ENCODE measurements around the gene SEC31B. TPM values are rescaled to one million over a fixed set of nuclear protein-coding genes. Genes with fewer than 3 reads are reported as not detected.

The SEC31B gene
- total and polyA plus RNA-seq, 12 donors, result 2.8 to 85.1 (median 8.3) TPM

GRCh38 chr10:100551738-100552137 is 32.1 kb upstream of the SEC31B start:
- DNase-seq, result no peak
- TF ChIP-seq POLR2A (IDR thresholded peaks at IDR 0.05), result no peak
- TF ChIP-seq CTCF (IDR thresholded peaks at IDR 0.05), result no peak
- intact Hi-C loops (cut with DNase I), result no loop called here
- H3K36me3 ChIP-seq (replicated peaks in 1 of 2), result peaks cover 0 to 38% of the 10 kb centered on the region in 2 donors
- no peak overlapping the region for H3K4me3 ChIP-seq
- WGBS, 4 donors, result 76 to 87% (median 81%) methylated on average over 5 of the region's 5 CpGs
- no peak overlapping the region for H3K27ac ChIP-seq
- H3K9me3 ChIP-seq (replicated peaks in 1 of 3), result no peaks in the 10 kb centered on the region
- H3K4me1 ChIP-seq (replicated peaks in 1 of 2), result no peaks in the 10 kb centered on the region
- no peaks in the 10 kb centered on the region for H3K27me3 ChIP-seq

- Histone ChIP-seq H3K4me3 (no peak overlapping the region), H3K27ac (no peak overlapping the region), H3K9me3 (replicated peaks in 1 of 3) (no peaks in the 10 kb centered on the region), H3K36me3 (replicated peaks in 1 of 2) (peaks cover 0 to 44% of the 10 kb centered on the region in 2 donors), H3K27me3 (no peaks in the 10 kb centered on the region), H3K4me1 (replicated peaks in 1 of 2) (no peaks in the 10 kb centered on the region)
- intact Hi-C loops (cut with DNase I), result no loop called here
- WGBS, 4 donors, result 68 to 73% (median 71%) methylated on average over 4 of the region's 4 CpGs
- TF ChIP-seq POLR2A (IDR thresholded peaks at IDR 0.05), result no peak
- TF ChIP-seq CTCF (IDR thresholded peaks at IDR 0.05), result no peak
- no peak for DNase-seq
These were observed 31.5 kb upstream of the SEC31B start for GRCh38 chr10:100551196-100551595.

- Histone ChIP-seq H3K27me3 (no peaks in the 10 kb centered on the region), H3K9me3 (replicated peaks in 1 of 3) (no peaks in the 10 kb centered on the region), H3K27ac (no peak overlapping the region), H3K4me1 (replicated peaks in 1 of 2) (no peaks in the 10 kb centered on the region), H3K36me3 (replicated peaks in 1 of 2) (peaks cover 0 to 96% of the 10 kb centered on the region in 2 donors), H3K4me3 (no peak overlapping the region)
- DNase-seq, result no peak
- 90 to 97% (median 92%) methylated on average over 5 of the region's 5 CpGs for WGBS, 4 donors
- TF ChIP-seq POLR2A (IDR thresholded peaks at IDR 0.05), result no peak
- no peak for TF ChIP-seq CTCF (IDR thresholded peaks at IDR 0.05)
- intact Hi-C loops (cut with DNase I), result no loop called here
These were observed 25.3 kb upstream of the SEC31B start for GRCh38 chr10:100544950-100545349.

GRCh38 chr10:100537475-100537874 is 17.8 kb upstream of the SEC31B start:
- no peaks in the 10 kb centered on the region for H3K9me3 ChIP-seq (replicated peaks in 1 of 3)
- no peak for DNase-seq
- H3K4me3 ChIP-seq, result no peak overlapping the region
- H3K4me1 ChIP-seq (replicated peaks in 1 of 2), result peaks cover 4 to 26% of the 10 kb centered on the region in 2 donors
- TF ChIP-seq CTCF (IDR thresholded peaks at IDR 0.05), result no peak
- TF ChIP-seq POLR2A (IDR thresholded peaks at IDR 0.05), result no peak
- intact Hi-C loops (cut with DNase I), result no loop called here
- no peaks in the 10 kb centered on the region for H3K27me3 ChIP-seq
- 91 to 94% (median 92%) methylated on average over 4 of the region's 4 CpGs for WGBS, 4 donors
- H3K36me3 ChIP-seq (replicated peaks in 1 of 2), result peaks cover 0 to 42% of the 10 kb centered on the region in 2 donors
- H3K27ac ChIP-seq, result no peak overlapping the region
